ENCODE results near the gene TMPRSS6. TPM values are rescaled to one million over a fixed set of nuclear protein-coding genes. Genes with fewer than 3 reads are reported as not detected.

TMPRSS6 gene
- total RNA-seq, 1 donor from 2014 or later = 7.6 TPM

- Mint-ChIP-seq H3K9me3 (no peaks in the 10 kb centered on the region), H3K36me3 (no peaks in the 10 kb centered on the region), H3K27ac (no peak overlapping the region), H3K4me3 (no peak overlapping the region), H3K4me1 (ENCODE audit: unreplicated experiment) (no peaks in the 10 kb centered on the region), H3K27me3 (peaks cover 25% of the 10 kb centered on the region)
- no peak for DNase-seq (ENCODE audit: extremely low spot score, unreplicated experiment)
- no peak for TF ChIP-seq CTCF (conservative IDR thresholded peaks at IDR 0.05)
Measured at GRCh38 chr22:37144180-37144554, 34.7 kb upstream of the TMPRSS6 start.

DNA sequence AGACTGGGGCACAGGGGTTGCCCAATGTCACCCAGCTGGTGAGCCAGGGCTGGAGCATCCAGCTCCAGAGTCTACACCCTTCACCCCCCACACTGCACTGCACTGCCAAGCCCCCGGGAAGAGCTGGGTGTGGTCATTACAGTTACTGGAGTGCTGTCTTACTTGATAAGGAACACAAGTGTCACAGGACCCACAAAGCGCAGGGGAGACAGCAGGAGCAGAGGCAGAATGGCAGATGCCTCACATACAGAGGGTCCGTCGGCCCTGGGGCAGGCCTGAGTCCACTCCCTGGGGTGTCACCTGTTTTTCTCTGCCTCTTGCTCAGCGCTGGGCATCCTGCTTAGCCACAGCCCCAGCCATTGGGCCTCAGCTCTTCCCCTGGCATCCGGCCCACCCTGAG, 32.5 kb upstream of the TMPRSS6 start:
- Mint-ChIP-seq H3K4me1 (ENCODE audit: unreplicated experiment) (no peaks in the 10 kb centered on the region), H3K27ac (no peak overlapping the region), H3K9me3 (no peaks in the 10 kb centered on the region), H3K4me3 (no peak overlapping the region), H3K27me3 (peaks cover 37% of the 10 kb centered on the region), H3K36me3 (no peaks in the 10 kb centered on the region)
- no peak for DNase-seq (ENCODE audit: extremely low spot score, unreplicated experiment)
- no peak for TF ChIP-seq CTCF (conservative IDR thresholded peaks at IDR 0.05)

GRCh38 chr22:37141476-37141875, 32.0 kb upstream of the TMPRSS6 start:
- H3K4me3 Mint-ChIP-seq = no peak overlapping the region
- no peak for TF ChIP-seq CTCF (conservative IDR thresholded peaks at IDR 0.05)
- H3K4me1 Mint-ChIP-seq (ENCODE audit: unreplicated experiment) = no peaks in the 10 kb centered on the region
- peaks cover 41% of the 10 kb centered on the region for H3K27me3 Mint-ChIP-seq
- no peaks in the 10 kb centered on the region for H3K36me3 Mint-ChIP-seq
- H3K27ac Mint-ChIP-seq = no peak overlapping the region
- H3K9me3 Mint-ChIP-seq = no peaks in the 10 kb centered on the region
- DNase-seq (ENCODE audit: extremely low spot score, unreplicated experiment) = no peak

GRCh38 chr22:37140686-37141323, 31.3 kb upstream of the TMPRSS6 start:
- Mint-ChIP-seq H3K27me3 (peaks cover 35% of the 10 kb centered on the region), H3K9me3 (no peaks in the 10 kb centered on the region), H3K36me3 (no peaks in the 10 kb centered on the region), H3K27ac (no peak overlapping the region), H3K4me1 (ENCODE audit: unreplicated experiment) (no peaks in the 10 kb centered on the region), H3K4me3 (no peak overlapping the region)
- no peak for DNase-seq (ENCODE audit: extremely low spot score, unreplicated experiment)
- no peak for TF ChIP-seq CTCF (conservative IDR thresholded peaks at IDR 0.05)

DNA sequence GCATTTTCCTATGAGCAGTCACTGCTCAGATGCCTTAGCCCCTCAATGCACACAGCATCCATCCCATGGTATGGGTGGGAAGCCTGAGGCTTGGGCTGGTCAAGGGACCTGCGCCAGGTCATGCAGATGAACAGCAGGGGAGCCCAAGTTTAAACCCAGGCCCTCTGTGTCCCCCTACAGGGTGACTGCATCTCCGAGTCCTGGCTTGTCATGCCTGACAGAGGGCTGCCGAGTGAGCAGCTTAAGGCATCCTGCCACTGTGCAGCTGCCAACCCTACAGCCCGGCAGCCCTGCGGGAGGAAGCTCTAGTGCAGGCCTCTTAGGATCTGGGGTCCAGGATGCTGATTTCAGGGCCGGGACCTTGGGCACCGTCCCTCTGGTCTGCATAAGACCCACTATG, 30.2 kb upstream of the TMPRSS6 start:
- no peak for TF ChIP-seq CTCF (conservative IDR thresholded peaks at IDR 0.05)
- no peaks in the 10 kb centered on the region for H3K9me3 Mint-ChIP-seq
- peaks cover 28% of the 10 kb centered on the region for H3K27me3 Mint-ChIP-seq
- DNase-seq (ENCODE audit: extremely low spot score, unreplicated experiment) = no peak
- no peaks in the 10 kb centered on the region for H3K4me1 Mint-ChIP-seq (ENCODE audit: unreplicated experiment)
- H3K4me3 Mint-ChIP-seq = no peak overlapping the region
- H3K36me3 Mint-ChIP-seq = no peaks in the 10 kb centered on the region
- H3K27ac Mint-ChIP-seq = no peak overlapping the region
